SW480 (cell line): Measurements from ENCODE around the gene MYOZ2.

ENCODE experiments used
- DNase-seq: peaks from one replicate; pipeline ENCODE4 v3.0.0-alpha.2; 2016; ENCODE audit warnings: low spot score

Gene MYOZ2

DNA sequence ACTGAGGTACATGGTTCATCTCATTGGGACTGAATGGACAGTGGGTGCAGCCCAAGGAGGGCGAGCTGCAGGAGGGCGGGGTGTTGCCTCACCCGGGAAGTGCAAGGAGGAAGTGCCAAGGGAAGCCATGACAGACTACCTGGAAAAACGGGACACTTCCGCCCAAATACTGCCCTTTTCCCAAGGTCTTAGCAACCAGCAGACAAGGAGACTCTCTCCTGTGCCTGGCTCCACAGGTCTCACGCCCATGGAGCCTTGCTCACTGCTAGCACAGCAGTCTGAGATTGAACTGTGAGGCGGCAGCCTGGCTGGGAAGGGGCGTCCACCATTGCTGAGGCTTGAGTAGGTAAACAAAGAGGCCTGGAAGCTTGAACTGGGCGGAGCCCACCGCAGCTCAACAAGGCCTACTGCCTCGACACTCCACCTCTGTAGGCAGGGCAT, 62.2 kb downstream of the MYOZ2 start:
- no peak for DNase-seq

DNA sequence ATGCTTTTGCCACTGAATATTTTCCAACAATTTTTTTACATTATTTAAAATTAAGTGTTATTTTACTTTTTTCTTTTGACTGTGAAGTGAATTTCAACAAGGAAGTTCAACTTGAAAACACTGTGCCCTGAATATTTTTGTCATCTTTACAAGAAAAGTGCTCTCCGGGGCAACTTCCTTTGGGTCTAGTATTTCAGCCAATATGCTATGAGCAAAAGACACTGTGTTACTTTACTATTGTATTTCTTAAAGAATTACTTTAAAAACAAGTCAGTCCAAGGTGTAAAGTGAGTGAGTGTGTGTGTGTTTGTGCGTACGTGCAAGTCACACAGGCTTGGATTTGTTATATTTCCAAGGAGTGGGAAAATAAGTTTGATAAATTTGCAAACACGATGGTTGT, 69.3 kb downstream of the MYOZ2 start:
- no peak for DNase-seq

- no peak for DNase-seq
Observed at GRCh38 chr4:119205690-119206089, 70.1 kb downstream of the MYOZ2 start.

GRCh38 chr4:119206178-119206577, 70.5 kb downstream of the MYOZ2 start:
- no peak for DNase-seq

DNA sequence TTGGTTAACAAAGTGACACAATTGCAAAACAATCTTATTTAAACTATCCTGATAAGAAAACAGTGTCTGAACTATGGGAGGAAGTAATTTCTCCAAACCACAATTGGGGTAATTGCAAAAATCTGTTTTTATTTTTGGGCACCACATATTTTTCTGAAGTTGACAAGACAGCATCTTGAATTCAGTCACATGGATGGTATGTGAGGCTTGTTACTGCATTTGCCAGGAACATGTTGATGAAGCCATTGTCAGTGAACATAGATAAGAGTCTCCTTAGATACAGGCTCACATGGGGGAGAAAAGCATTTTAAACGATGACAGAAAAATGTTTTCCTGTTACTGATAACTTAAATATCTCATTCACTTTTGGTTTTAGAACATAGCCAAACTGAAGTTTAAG, 71.4 kb downstream of the MYOZ2 start:
- DNase-seq: no peak

- peak; percentile 77 for DNase-seq
Observed at GRCh38 chr4:119209077-119209476, 73.4 kb downstream of the MYOZ2 start.

DNA sequence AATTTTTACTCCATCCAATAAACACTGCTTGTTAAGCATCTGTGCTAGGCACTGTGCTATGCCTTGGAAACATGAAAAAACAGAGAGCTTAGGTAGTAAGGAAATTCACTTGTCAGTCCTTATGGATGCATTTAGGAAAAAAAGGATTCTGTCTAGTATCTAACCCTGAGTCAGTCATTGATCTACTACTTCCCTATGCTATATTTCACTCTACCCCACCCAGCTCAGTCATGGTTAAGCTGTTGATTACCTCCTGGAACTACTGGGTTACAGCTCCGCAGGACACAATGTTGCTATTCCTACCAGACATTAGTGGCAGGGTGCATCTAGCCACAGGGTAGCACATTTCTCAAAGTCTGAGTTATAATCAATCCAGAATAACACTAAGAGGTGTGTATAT, 74.0 kb downstream of the MYOZ2 start:
- DNase-seq: no peak

DNA sequence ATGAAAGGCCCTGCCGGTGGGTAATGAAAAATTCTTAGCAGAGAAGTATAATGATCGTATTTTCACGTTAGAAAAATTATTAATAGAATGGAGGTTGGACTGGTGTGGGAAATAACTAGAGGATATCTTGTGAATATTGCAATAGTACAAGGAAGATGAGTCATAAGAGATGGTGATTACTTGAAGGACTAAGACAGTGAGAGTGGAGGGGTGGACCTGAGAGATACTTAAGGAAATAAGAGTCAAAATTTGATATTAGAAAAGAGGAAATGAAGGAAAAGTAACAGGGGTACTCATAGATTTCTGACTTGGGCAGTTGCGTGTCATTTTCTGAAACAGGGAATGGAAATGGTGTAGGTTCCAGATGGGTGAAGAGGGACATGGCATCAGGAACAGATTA, 75.1 kb downstream of the MYOZ2 start:
- DNase-seq: no peak

- peak; percentile 64 for DNase-seq
Observed at GRCh38 chr4:119211867-119212233, 76.2 kb downstream of the MYOZ2 start.

- peak; percentile 92 for DNase-seq
Observed at GRCh38 chr4:119212234-119212963, 76.8 kb downstream of the MYOZ2 start, which contains the start of gene USP53. TSS of gene USP53 (plus strand) at chr4:119212713. CDS start at chr4:119239760, 27,047 bp downstream.

DNA sequence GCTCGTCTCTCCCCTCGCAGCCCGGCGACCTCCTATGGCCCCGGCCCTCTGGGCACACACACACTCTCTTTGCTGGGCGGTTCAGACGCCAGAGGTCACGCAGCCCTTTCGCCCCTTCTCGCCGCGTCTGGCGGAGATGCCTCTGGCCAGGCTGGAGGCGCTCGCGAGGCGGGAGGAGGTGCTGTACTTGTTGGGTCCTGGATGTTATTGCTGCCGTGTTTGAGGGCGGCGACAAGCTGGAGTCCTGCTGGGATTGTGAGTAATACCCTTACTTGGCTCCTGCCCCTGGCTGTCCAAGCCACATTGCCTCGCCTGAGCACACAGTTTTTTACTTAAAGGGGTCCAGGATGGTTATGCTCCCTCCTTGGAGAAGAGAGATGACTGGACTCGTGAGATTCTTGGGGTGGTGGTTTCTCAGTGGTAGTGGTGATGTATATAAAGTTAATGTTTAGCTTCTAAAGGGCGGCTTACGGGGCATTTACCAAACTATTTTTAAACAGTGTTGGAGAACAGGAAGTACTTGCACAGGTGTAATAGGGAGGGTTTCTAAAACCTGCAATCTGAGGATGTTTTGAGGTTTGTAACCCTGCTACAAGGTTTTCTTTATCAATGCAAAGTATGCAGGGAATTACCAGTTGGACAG, 77.5 kb downstream of the MYOZ2 start:
- DNase-seq: peak; percentile 89

DNA sequence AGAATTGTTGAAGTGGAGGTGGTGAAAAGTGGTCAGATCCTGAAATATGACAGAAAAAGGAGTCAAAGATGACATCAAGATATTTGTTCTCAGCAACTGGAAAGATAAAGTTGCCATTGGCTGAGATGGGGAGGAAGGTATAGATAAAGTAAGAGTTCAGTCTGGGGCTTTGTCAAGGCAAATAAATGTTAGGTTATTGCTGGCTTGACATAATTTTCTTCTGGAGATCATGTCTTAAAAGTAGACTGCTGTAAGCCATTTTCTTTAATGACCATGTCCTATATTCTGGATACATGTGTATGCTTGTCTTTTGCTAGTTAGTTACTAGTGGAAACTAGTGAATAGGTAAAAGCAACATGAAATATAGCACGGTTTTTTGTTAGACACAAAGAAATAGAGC, 82.5 kb downstream of the MYOZ2 start:
- no peak for DNase-seq

DNA sequence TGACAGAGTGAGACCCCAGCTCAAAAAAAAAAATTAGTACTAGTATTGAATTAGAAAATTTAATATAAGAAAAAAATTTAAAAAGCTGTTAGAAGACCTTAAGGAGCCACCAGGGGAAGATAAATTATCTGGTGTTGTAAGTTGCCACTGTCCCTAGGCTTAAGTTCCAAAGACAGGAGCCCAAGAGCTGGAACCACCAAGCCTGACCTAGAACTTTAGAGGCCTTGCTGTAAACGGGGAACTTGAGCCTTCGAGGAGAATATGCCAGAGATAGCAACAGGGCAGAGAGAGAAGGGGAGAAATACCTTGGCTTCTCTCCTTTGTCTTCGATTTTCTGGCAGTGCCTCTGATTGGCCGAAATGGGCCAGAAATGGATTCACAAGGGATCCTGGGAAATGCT, 85.8 kb downstream of the MYOZ2 start:
- DNase-seq: no peak

DNA sequence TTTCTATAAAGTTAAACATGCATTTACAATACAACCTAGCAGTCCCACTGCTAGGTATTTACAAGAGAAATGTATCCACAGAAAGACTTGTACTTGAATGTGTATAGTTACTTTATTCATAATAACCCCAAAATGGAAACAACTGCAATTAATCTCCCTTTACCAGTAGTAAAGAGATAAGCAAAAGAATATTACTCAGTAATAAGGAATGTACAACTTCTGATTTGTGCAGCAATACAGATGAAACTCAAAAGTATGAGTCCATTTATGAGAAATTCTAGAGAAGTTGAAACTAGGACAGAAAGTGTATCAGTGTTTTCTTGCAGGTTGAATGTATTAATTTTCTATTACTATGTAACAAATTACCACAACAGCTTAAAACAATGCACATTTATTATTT, 92.1 kb downstream of the MYOZ2 start:
- no peak for DNase-seq

GRCh38 chr4:119228406-119228805, 92.8 kb downstream of the MYOZ2 start:
- no peak for DNase-seq

- no peak for DNase-seq
Observed at GRCh38 chr4:119229908-119230687, 94.5 kb downstream of the MYOZ2 start.

- DNase-seq: no peak
Observed at GRCh38 chr4:119231491-119231890, 95.9 kb downstream of the MYOZ2 start.

GRCh38 chr4:119232286-119232685, 96.7 kb downstream of the MYOZ2 start:
- DNase-seq: no peak

GRCh38 chr4:119233191-119233590, 97.6 kb downstream of the MYOZ2 start:
- DNase-seq: no peak

DNA sequence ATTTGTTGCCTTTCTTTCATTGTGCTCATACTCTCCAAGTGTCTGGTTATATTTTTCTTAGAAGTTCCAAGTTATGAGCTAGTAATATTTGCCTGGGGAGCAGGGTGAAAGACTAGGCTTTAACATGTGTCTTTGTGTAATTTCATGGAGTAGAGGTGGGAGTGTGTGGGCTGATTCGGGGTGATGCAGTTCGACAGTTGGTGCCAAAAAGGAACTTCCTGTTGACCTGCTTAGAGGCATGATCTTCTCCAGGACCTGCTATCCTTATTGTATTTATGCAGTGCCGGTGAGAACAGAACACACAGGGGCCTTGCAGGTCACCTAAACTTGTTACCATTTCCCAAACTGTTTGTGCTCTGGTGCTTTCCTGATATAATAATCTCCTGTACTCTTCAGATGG, 98.1 kb downstream of the MYOZ2 start:
- DNase-seq: no peak

GRCh38 chr4:119237201-119237600, 101.6 kb downstream of the MYOZ2 start:
- no peak for DNase-seq
